IMR-90 (cell line): ENCODE measurements around the gene CHST5. TPM values are rescaled to one million over a fixed set of nuclear protein-coding genes. Genes with fewer than 3 reads are reported as not detected.
"Not testable (repeated sequence)": the region's sequence is repeated elsewhere in the genome, so short reads cannot be mapped to it uniquely, and the experiment has no call there.

Experiments used
- ATAC-seq: fragments of 200-7000 bp; cut with Tn5 transposase; 2 replicates; pipeline ENCODE4 v1.9.1; 2020; ENCODE audit warnings: low read depth, mild to moderate bottlenecking, moderate library complexity
- BruUV-seq: library from RNA; stranded (reverse); fragments of 400-500 nt; replicated peaks from 2 replicates; lab custom pipeline; 2021; lab: Mats Ljungman, UMichigan
- CTCF ChIA-PET: fragments of 300-600 bp; formaldehyde crosslinking; extraction: SDS; loops from one replicate; lab custom pipeline; 2021; ENCODE audit warnings: antibody characterized with exemption; lab: Yijun Ruan, JAX
- POLR2A ChIA-PET: fragments of 300-600 bp; sonication (Branson Sonifier 250); formaldehyde crosslinking; loops from one replicate; lab custom pipeline; 2022; ENCODE audit warnings: antibody characterized with exemption; ENCODE audit not compliant: unreplicated experiment; lab: Charles Lee
- DNase-seq: peaks from one replicate; pipeline ENCODE4 v3.0.0; 2013
- H2AFZ ChIP-seq: replicated peaks from 2 replicates; pipeline ENCODE3; 2013; ENCODE audit warnings: low read length, mild to moderate bottlenecking; ENCODE audit not compliant: poor library complexity
- H2AK5ac ChIP-seq: 2 replicates; pipeline ENCODE4 v1.6.1; 2013; ENCODE audit warnings: low read depth, low read length, inconsistent platforms
- H2AK9ac ChIP-seq: replicated peaks from 2 replicates; pipeline ENCODE3; 2013; ENCODE audit warnings: mild to moderate bottlenecking, low read depth, low read length, moderate library complexity; ENCODE audit not compliant: poor library complexity
- H2BK120ac ChIP-seq: 2 replicates; pipeline ENCODE4 v1.6.1; 2013; ENCODE audit warnings: low read depth, low read length, inconsistent platforms
- H2BK15ac ChIP-seq: 3 replicates; pipeline ENCODE4 v1.6.1; 2013; ENCODE audit warnings: low read depth, low read length, inconsistent platforms
- H2BK20ac ChIP-seq: 2 replicates; pipeline ENCODE4 v1.6.1; 2013; ENCODE audit warnings: low read depth, mild to moderate bottlenecking, inconsistent platforms, low read length, moderate library complexity
- H2BK5ac ChIP-seq: 2 replicates; pipeline ENCODE4 v1.6.1; 2013; ENCODE audit warnings: mild to moderate bottlenecking, low read depth, low read length, inconsistent platforms; ENCODE audit not compliant: poor library complexity, severe bottlenecking
- H3K14ac ChIP-seq: replicated peaks from 2 replicates; pipeline ENCODE4 v1.6.1; 2013; ENCODE audit warnings: low read depth, low read length, inconsistent platforms
- H3K18ac ChIP-seq: 2 replicates; pipeline ENCODE4 v1.6.1; 2013; ENCODE audit warnings: low read depth, low read length, control low read depth
- H3K23ac ChIP-seq: 2 replicates; pipeline ENCODE4 v1.6.1; 2013; ENCODE audit warnings: low read depth, low read length, inconsistent platforms
- H3K27ac ChIP-seq: 2 replicates; pipeline ENCODE4 v1.5.1; 2013; ENCODE audit warnings: mild to moderate bottlenecking, control low read depth, low read length; ENCODE audit not compliant: insufficient read depth
- H3K27me3 ChIP-seq: 2 replicates; pipeline ENCODE4 v1.6.1; 2013; ENCODE audit warnings: low read length; ENCODE audit not compliant: control insufficient read depth, insufficient read depth
- H3K36me3 ChIP-seq: 2 replicates; pipeline ENCODE4 v1.6.1; 2013; ENCODE audit warnings: low read length, mixed read lengths; ENCODE audit not compliant: control insufficient read depth, insufficient read depth
- H3K4ac ChIP-seq: 2 replicates; pipeline ENCODE4 v1.6.1; 2013; ENCODE audit warnings: low read depth, low read length, inconsistent platforms
- H3K4me1 ChIP-seq: 2 replicates; pipeline ENCODE4 v1.6.1; 2013; ENCODE audit warnings: low read length, mixed read lengths; ENCODE audit not compliant: control insufficient read depth, insufficient read depth
- H3K4me2 ChIP-seq: 2 replicates; pipeline ENCODE4 v1.6.1; 2013; ENCODE audit warnings: low read depth, mild to moderate bottlenecking, control low read depth, low read length, moderate library complexity
- H3K4me3 ChIP-seq: 2 replicates; pipeline ENCODE4 v1.5.1; 2013; ENCODE audit warnings: low read depth, mild to moderate bottlenecking, control low read depth, low read length, moderate library complexity; ENCODE audit not compliant: insufficient read depth
- H3K56ac ChIP-seq: 2 replicates; pipeline ENCODE4 v1.6.1; 2013; ENCODE audit warnings: low read length, inconsistent platforms; ENCODE audit not compliant: insufficient read depth; ENCODE audit errors: extremely low read depth
- H3K79me1 ChIP-seq, 2 experiments: 2 replicates each; pipeline ENCODE4 v1.6.1; 2013; ENCODE audit warnings: low read length in 2 of 2, inconsistent platforms in 1 of 2, low read depth in 1 of 2
- H3K9ac ChIP-seq: 2 replicates; pipeline ENCODE4 v1.6.1; 2013; ENCODE audit warnings: low read depth, low read length, control low read depth
- H3K9me1 ChIP-seq: 2 replicates; pipeline ENCODE4 v1.6.1; 2013; ENCODE audit warnings: low read length, inconsistent platforms; ENCODE audit not compliant: insufficient read depth
- H3K9me3 ChIP-seq: 2 replicates; pipeline ENCODE4 v1.6.1; 2013; ENCODE audit warnings: low read length; ENCODE audit not compliant: control insufficient read depth, insufficient read depth
- H4K20me1 ChIP-seq: 2 replicates; pipeline ENCODE4 v1.6.1; 2013; ENCODE audit warnings: low read length, inconsistent platforms; ENCODE audit not compliant: insufficient read depth
- H4K5ac ChIP-seq: 2 replicates; pipeline ENCODE4 v1.6.1; 2013; ENCODE audit warnings: mild to moderate bottlenecking, low read depth, low read length, control low read depth
- H4K8ac ChIP-seq, 2 experiments: 2 replicates each; pipeline ENCODE4 v1.6.1; 2013; ENCODE audit warnings: low read depth in 2 of 2, low read length in 2 of 2, control low read depth in 1 of 2, inconsistent platforms in 1 of 2
- H4K91ac ChIP-seq: 2 replicates; pipeline ENCODE4 v1.6.1; 2013; ENCODE audit warnings: low read depth, low read length, inconsistent platforms; ENCODE audit not compliant: insufficient read depth
- WGBS, 2 experiments: methylation state at CpG; one replicate each; pipeline versions ENCODE4 v1.1.5 to v1.1.7; 2013; ENCODE audit warnings: missing lambda C conversion rate in 2 of 2; ENCODE audit not compliant: insufficient read length in 1 of 2; ENCODE audit errors: extremely low coverage in 2 of 2; 5-methylcytosine and 5-hydroxymethylcytosine counted together
- dilution Hi-C: fragments of 300-500 bp; cut with HindIII; formaldehyde crosslinking; loops from one replicate; pipeline ENCODE4 v1.14.3; 2018; ENCODE audit warnings: low sequenced_read_pairs; ENCODE audit not compliant: unreplicated experiment
- in situ Hi-C: fragments of 300-500 bp; cut with MboI; formaldehyde crosslinking; loops from 3 replicates; pipeline ENCODE4 v1.14.3; 2019; ENCODE audit warnings: low sequenced_read_pairs, inconsistent platforms, mixed read lengths
- intact Hi-C: fragments of 100-400 bp; cut with micrococcal nuclease; formaldehyde crosslinking; loops from 2 replicates; pipeline ENCODE4 v1.10.0; 2022
- polyA plus RNA-seq, 3 experiments: library from polyadenylated mRNA; depleted of rRNA; stranded (reverse); fragments of >200 nt; gene quantifications; 2 replicates each; pipeline ENCODE4 v1.2.3, GENCODE V29; 2012; ENCODE audit warnings: low replicate concordance in 1 of 3
- total RNA-seq: library from RNA; depleted of rRNA; stranded (reverse); fragments of >200 nt; gene quantifications from 2 replicates; pipeline ENCODE4 v1.2.3, GENCODE V29; 2012

The CHST5 gene
- total and polyA plus RNA-seq, 2 of the 4 experiments (the other 2 are of a cell fraction), result not detected

DNA sequence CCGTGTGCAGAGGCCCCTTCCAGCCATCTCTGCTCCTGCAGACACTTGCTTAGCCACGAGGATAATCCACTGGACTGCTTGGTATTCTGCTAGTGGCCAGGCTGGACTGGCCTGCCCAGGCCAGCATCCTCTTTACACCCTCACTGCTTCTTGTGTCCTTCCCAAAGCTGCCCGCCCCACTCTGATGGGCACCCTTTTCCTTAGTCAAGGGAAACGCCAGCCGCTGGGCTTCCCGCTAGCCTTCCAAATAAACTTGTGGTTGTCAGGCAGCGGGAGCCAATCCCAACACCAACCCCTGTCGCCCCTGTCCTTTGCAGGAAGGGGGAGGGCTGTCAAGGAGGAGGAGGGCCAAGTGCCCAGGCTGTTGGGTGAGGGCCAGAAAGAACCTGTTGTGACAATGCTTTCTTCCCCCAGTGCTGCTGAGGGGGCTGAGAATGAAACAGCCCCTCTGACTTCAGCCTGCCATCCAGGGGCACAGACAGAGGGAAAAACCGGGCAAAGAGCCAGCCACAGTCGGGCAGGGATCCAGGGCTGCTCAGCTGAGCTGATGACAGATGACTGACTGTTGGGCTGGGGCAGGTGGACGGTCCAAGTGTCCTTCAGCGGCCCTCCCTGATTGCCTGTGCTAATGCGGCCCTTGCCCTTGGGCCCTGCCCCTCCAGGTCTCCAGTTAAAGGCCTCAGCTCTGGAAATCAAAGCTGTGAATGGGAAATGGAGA is 37.1 kb downstream of the CHST5 start:
- H3K4me1 ChIP-seq, BruUV-seq, ATAC-seq, H3K4me2 ChIP-seq, H3K79me1 ChIP-seq, H3K9me1 ChIP-seq, intact Hi-C loops, H3K27ac ChIP-seq, dilution Hi-C loops, H2AK5ac ChIP-seq, H3K9me3 ChIP-seq, H3K56ac ChIP-seq, H3K14ac ChIP-seq, POLR2A ChIA-PET, in situ Hi-C loops, H3K23ac ChIP-seq, H3K4me3 ChIP-seq, H4K5ac ChIP-seq, H3K4ac ChIP-seq, H2BK5ac ChIP-seq, CTCF ChIA-PET, H2BK15ac ChIP-seq, H2AK9ac ChIP-seq, H3K9ac ChIP-seq, H2BK120ac ChIP-seq, H4K91ac ChIP-seq, H3K36me3 ChIP-seq, DNase-seq, H2BK20ac ChIP-seq, H4K20me1 ChIP-seq, H4K8ac ChIP-seq, H3K18ac ChIP-seq, H2AFZ ChIP-seq: not testable (repeated sequence)
- H3K27me3 ChIP-seq, result peaks cover 16% of the 10 kb centered on the region
- WGBS, 2 experiments, result no CpG with 5 or more reads among the region's 13 CpGs
